ENCODE results near the gene NLRP9. TPM values are rescaled to one million over a fixed set of nuclear protein-coding genes. Genes with fewer than 3 reads are reported as not detected.

The NLRP9 gene
- total RNA-seq, 1 experiment from 2014 or later = not detected

DNA sequence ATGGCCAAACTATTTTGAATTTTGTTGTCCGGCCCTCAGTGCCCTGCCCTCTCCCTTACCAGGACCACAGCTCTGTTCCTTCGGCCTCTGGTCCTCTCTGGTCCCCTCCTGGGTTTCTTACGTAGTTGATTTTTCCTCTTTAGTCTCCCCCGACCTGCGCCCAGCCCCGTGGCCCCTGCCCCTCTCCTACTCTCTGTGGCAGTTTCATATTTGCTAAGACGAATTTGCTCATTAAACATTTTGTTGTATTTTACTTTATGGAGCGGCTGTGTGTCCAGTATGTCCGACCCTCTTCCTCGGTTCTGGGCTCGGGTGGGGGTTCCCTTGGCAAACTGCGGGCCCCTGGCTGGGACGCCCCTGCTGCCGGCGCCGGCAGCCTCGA is 63.8 kb downstream of the NLRP9 start:
- no peak for DNase-seq (ENCODE audit: low spot score)

DNA sequence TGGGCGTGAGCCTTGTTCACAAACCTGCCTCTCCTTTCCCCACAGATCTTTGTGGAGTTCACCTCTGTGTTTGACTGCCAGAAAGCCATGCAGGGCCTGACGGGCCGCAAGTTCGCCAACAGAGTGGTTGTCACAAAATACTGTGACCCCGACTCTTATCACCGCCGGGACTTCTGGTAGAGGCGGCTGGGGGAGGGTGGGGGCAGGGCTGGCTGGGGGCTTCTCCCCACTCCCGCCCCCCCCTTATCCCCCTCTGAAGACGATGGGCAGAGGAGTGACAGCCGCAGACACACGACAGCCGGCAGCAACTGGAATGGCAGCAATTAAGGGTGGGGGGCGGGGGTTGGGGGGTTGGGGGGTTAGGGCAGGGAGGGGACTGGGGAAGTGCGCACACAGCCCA is 64.3 kb downstream of the NLRP9 start:
- no peak for DNase-seq (ENCODE audit: low spot score)

DNA sequence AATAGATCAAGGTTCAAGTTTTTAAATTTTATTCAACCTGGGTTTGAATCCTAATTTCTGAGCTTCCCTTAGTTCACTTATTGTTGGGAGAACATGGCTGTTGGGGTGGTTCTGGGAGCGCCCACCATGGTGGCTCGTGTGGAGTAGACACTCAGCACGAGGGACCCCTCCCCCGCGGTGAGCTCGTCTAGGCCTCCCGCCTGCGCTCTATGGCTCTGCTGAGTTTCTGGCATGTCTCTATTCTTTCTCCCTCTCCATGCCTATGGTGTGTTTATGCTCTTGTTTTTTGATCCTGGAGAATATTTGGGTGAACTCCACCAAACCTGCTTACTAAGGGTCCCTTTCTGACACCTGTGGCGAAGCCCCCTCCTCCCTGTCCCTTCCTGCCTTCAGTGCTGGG is 64.7 kb downstream of the NLRP9 start:
- no peak for DNase-seq (ENCODE audit: low spot score)

DNA sequence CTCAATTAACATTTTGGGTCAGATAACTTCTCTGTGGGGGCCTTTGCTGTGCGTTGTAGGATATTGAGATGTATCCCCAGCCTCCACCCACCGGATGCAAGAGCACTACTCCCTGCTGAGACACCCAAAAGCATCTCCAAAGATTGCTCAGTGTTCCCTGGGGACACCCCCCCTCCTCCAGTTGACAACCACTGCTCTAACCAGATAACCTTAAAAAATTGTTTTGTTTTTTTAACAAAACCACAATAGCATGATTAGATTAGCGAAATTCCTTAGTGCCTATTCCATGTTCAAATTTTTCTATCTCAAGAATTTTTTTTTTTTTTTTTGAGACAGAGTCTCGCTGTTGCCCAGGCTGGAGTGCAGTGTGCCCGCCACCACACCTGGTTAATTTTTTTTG is 65.8 kb downstream of the NLRP9 start:
- no peak for DNase-seq (ENCODE audit: low spot score)

GRCh38 chr19:55671054-55671378 is 67.2 kb downstream of the NLRP9 start:
- DNase-seq (ENCODE audit: low spot score) = no peak

DNA sequence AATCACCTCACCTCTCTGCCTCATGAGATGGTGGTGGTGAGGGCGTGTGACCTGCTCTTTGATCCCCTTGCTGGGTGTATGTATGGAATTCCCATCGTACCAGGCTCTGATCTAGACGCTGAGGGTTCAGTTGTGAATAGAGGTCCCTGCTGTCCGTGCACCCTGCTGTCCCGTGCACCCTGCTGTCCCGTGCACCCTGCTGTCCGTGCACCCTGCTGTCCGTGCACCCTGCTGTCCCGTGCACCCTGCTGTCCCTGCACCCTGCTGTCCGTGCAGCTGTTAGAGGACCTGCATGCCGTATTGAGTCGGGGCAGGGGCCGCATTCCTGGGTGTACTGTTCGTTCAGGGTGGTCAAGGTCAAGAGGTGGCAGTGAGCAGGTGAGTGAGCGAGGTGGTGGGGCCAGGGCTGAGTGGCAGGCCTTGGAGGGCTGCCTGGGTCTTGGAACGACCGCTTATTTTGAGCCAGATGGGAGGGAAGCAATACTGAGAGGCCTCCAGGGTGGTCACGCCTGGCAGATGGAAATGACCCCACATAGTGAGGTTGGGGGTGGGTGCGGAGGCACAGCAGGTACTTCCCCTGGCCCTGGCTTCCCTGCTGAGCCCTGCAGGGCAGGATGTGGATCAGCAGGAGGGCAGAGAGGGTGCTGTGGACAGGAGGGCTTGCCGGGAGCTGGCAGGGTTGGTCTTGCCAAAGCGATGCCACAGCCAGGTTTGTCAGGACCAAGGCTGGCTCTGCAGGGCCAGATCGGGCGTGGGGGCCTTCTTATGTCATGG is 67.7 kb downstream of the NLRP9 start:
- DNase-seq (ENCODE audit: low spot score) = peak; percentile 84

- no peak for DNase-seq (ENCODE audit: low spot score)
Observed at GRCh38 chr19:55669418-55670279, 68.6 kb downstream of the NLRP9 start.

GRCh38 chr19:55668603-55669348 is 69.4 kb downstream of the NLRP9 start:
- no peak for DNase-seq (ENCODE audit: low spot score)

- DNase-seq (ENCODE audit: low spot score) = no peak
Observed at GRCh38 chr19:55667958-55668357, 70.2 kb downstream of the NLRP9 start.

DNA sequence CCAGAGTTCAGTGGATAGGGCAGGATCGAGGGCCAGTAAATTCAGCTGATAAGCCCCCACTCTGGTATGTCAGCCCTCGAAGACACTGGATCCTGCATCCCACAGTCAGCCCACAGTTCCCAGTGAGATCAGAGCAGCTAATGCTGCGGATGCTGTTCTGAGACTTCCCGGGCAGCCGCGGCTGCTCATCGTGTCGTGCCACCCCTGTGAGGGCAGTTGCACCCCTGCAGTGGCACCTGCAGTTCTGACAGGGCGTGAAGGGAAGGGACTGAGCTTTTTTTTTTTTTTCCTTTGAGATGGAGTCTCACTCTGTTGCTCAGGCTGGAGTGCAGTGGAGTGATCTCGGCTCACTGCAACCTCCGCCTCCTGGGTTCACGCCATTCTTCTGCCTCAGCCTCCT is 70.7 kb downstream of the NLRP9 start:
- DNase-seq (ENCODE audit: low spot score) = no peak

DNA sequence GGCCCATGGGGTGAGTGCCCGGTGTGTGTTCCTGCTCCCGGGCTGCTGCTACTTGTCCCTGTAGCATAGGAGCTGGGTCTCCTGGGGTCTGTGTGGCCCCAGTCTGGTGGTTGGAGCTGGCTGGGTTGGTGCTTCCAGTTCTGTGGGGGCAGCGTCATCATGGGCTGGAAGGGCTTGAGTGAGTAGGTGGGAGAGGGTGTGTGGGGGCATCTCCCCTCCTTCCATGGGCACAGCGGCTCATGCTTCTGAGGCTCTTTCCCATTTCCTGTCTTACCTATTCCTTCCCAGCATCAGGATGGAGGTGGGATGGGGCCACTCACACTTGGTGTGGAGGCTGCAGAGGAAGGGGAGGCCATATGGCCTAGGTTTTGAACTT is 71.2 kb downstream of the NLRP9 start:
- no peak for DNase-seq (ENCODE audit: low spot score)

GRCh38 chr19:55666343-55667005 is 71.7 kb downstream of the NLRP9 start:
- DNase-seq (ENCODE audit: low spot score) = no peak

GRCh38 chr19:55663846-55664536 is 74.2 kb downstream of the NLRP9 start:
- DNase-seq (ENCODE audit: low spot score) = no peak

GRCh38 chr19:55661826-55662225 is 76.4 kb downstream of the NLRP9 start:
- no peak for DNase-seq (ENCODE audit: low spot score)

GRCh38 chr19:55660991-55661390 is 77.2 kb downstream of the NLRP9 start:
- no peak for DNase-seq (ENCODE audit: low spot score)

DNA sequence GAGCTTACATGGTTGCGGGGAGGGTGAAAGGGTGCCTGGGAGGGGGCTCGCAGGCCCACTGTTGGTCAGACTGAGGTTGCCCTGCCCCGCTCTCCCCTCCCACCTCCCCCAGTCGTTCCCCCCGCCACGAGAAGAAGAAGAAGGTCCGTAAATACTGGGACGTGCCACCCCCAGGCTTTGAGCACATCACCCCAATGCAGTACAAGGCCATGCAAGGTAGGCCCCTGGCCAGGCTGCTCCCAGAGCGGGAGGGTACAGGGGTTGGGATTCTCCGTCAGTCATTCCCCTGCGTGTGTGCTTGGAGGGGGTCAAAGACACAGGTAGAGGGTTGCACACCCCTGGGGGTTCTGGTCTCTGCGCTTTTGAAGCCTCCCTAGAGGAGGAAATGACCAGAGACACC is 77.8 kb downstream of the NLRP9 start:
- DNase-seq (ENCODE audit: low spot score) = no peak

DNA sequence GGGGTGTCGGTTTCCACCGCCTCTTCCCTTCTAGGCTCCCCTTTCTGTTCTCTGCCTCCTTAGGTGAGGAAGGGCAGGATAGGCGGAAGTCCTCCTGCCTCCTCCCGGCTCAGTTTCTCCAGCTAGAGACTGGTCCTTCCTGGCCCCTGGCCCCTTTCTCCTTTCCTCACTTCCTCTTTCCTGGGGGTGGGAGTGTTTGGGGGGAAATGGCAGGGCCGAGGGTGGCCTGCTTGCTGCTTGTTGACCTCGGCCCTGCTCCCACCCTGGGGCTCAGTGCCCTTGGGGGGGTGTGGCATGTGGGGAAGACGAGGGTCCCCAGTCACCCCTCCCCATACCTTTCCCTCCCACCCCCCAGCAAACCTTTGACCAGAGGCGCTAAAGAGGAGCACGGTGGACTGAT is 78.4 kb downstream of the NLRP9 start:
- no peak for DNase-seq (ENCODE audit: low spot score)

DNA sequence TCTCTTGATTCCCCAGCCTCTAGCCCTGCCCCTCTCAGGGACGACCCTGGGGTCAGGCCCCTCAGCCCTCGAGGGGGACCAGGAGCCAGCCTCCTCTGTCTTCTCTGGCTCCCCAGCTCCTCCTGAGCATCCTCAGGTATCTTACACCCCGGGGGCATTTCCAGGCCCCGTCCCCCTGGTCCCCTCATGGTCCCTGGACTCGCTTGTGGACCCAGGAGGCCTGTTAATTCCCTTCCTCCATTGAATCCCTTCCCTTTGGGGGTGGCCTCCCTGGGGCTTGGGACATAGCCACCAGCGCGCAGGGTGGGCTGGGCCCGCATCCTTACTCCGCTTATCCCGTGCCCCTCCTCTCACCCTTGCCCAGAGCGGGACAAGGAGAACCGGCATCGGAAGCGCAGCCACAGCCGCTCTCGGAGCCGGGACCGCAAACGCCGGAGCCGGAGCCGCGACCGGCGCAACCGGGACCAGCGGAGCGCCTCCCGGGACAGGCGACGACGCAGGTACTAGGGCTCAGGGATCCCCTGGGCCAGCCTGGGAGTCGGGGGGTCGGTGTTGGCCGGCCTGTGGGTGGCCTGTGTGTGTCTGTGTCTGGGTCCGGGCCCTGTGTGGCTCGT is 79.2 kb downstream of the NLRP9 start:
- no peak for DNase-seq (ENCODE audit: low spot score)

All from H4 (cell line).